ENCODE results near the gene PSMB3.
A peak's percentile ranks its signal among the peaks of the same experiment; 100 is the strongest.
"Not testable (repeated sequence)": the region's sequence is repeated elsewhere in the genome, so short reads cannot be mapped to it uniquely, and the experiment has no call there.

The PSMB3 gene

DNA sequence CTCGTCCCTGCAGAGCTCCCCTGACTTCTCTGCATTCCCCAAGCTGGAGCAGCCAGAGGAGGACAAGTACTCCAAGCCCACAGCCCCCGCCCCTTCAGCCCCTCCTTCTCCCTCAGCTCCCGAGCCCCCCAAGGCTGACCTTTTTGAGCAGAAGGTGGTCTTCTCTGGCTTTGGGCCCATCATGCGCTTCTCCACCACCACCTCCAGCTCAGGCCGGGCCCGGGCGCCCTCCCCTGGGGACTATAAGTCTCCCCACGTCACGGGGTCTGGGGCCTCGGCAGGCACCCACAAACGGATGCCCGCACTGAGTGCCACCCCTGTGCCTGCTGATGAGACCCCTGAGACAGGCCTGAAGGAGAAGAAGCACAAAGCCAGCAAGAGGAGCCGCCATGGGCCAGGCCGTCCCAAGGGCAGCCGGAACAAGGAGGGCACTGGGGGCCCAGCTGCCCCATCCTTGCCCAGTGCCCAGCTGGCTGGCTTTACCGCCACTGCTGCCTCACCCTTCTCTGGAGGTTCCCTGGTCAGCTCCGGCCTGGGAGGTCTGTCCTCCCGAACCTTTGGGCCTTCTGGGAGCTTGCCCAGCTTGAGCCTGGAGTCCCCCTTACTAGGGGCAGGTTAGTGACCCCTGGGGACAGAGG is 36.1 kb upstream of the PSMB3 start:
- DNase-seq (ENCODE audit: low read depth), result no peak

DNA sequence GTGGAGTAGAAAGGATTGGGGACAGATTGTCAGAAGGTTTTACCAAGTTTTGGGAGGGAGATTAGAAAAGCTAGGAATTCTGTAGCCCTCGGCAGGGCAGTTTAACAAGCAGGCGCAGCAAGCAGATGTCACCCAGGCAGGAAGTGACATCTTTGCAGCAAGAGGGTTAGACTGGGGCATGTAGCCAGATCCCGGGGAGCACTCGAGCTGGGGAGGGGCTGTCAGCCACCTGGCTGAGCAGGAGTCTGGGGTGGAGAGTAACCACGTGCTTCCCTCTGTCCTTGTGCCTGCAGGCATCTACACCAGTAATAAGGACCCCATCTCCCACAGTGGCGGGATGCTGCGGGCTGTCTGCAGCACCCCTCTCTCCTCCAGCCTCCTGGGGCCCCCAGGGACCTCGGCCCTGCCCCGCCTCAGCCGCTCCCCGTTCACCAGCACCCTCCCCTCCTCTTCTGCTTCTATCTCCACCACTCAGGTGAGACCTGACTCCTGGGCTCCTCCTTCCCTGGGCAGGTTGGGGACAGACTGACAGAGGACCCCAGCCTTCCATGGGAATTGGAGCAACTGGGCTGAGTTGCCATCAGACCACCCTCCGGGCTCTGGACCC is 35.3 kb upstream of the PSMB3 start:
- DNase-seq (ENCODE audit: low read depth), result no peak

DNA sequence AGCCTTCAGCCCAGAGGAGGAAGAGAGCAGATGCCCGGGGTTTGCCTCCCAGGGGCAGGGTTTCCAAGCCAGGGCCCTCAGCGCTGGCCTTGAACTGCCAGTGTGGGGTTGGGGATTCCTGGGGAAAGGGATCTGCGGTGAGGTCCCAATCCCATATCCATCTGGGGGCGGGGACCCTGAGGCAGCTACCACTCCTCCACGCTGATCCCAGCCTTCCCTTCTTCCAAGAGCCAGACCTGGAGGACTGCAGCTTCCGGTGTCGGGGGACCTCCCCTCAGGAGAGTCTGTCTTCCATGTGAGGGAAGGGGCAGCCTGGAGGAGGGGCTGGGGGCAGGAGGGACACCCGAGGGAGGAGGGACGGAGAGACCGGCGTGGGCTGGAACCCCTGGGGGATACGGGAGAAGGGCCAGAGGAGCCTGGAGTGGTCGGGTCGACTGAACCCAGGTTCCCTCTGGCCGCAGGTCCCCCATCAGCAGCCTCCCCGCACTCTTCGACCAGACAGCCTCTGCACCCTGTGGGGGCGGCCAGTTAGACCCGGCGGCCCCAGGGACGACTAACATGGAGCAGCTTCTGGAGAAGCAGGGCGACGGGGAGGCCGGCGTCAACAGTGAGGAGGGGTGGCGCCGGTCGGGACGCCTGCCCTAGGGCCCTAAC is 33.1 kb upstream of the PSMB3 start:
- no peak for DNase-seq (ENCODE audit: low read depth)

DNA sequence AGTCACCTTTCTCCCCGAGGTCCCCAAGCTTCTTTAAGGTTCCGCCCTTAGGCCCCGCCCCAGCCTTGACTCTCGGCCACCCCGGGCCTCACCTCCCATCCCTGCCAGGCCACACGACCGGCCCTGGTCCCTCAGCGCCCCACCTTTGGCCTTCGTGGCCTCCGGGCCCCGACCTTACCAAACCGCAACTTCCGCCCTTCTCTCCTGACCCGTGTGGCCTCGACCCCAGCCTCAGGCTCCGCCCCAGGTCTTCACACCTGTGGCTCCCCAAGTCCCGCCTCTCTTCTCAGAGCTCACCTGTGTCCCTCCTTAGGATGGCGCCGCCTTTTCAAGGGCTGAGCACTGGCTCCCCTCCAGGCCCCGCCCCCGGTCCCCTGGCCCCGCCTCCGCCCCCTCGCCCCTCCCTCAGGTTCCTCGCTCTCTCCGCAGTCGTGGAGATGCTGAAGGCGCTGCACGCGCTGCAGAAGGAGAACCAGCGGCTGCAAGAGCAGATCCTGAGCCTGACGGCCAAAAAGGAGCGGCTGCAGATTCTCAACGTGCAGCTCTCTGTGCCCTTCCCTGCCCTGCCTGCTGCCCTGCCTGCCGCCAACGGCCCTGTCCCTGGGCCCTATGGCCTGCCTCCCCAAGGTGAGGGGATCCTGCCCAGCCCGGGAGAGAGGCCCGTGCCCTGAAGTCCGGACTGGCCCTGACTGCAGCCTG is 32.4 kb upstream of the PSMB3 start:
- no peak for DNase-seq (ENCODE audit: low read depth)

DNA sequence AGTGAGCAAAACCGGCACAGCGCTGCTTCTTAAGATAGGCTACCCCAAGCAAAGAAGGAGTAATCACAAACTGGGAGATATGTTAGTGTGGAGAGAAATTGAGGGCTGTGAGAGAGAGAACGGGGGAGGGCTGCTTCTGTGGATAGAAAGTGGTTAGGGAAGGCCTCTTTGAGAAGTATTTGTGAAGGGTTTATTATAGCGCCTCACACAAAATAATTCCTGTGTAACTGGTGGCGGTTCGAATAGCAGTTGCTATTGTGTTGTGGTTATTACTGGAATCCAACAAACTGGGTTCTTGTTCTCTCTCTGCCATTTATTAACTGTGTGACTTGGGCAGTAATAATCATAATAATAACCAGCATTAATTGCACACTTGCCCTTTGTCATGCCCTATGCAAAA is 31.6 kb upstream of the PSMB3 start:
- DNase-seq (ENCODE audit: low read depth), result no peak

DNA sequence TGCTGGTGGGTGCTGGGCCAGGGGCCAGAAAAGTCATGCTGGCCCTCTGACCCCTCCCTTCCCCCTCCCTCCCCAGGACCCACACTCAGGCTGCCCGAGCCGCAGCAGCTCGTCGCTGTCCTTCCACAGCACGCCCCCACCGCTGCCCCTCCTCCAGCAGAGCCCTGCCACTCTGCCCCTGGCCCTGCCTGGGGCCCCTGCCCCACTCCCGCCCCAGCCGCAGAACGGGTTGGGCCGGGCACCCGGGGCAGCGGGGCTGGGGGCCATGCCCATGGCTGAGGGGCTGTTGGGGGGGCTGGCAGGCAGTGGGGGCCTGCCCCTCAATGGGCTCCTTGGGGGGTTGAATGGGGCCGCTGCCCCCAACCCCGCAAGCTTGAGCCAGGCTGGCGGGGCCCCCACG is 30.7 kb upstream of the PSMB3 start:
- no peak for DNase-seq (ENCODE audit: low read depth)

DNA sequence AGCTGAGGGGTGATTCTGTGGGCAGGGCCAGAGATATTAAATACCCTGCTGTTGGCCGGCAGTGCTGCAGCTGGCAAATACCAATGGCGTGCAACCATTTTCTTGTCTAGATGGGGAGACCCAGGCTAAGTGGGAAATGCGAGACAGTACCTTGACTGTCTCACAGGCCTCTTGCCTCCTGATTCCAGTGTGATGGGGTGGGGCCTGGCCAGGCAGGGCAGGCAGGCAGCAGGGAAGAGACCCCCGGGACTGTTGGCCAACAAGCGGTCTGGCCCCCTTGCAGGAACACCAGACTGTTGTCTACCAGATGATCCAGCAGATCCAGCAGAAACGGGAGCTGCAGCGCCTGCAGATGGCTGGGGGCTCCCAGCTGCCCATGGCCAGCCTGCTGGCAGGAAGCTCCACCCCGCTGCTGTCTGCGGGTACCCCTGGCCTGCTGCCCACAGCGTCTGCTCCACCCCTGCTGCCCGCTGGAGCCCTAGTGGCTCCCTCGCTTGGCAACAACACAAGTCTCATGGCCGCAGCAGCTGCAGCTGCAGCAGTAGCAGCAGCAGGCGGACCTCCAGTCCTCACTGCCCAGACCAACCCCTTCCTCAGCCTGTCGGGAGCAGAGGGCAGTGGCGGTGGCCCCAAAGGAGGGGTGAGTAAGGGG is 28.1 kb upstream of the PSMB3 start:
- no peak for DNase-seq (ENCODE audit: low read depth)

DNA sequence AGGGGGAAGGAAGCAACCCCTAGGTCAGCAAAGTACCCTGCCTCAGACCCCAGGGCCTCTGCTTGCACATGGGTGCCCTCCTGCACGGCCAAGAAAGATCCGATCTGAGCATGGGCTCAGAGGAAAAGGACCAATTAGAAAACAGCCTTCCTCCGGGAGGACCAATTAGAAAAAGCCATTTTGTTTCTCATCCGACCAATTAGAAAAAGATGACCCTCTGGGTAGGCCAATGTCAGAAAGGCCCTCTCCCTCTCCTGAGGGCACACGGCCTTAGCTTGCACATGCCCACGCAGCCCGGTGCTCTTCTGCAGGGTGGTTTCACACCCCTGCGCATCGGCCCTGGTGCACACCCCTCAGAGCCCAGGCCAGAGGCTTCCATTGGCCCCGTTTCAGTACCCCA is 27.5 kb upstream of the PSMB3 start:
- no peak for DNase-seq (ENCODE audit: low read depth)

DNA sequence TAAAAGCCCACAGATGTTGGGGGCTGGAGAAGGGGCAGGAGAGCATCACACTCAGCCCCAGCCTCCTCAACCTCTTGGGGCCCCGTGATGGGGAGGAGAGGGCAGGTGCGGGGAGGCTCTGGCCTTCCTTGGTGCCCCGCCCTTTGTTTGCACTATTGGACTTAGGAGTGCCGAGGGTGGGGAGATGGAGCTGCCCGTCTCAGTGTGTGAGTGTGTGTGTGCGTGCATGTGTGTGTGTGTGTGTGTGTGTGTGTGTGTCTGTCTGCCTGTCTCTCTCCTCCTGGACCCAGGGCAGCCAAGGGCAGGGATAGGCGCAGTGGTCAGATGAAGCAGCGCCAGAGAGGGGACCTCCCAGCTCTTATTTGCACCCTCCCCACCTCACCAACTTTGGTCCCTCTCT is 26.4 kb upstream of the PSMB3 start:
- not testable (repeated sequence) for DNase-seq (ENCODE audit: low read depth)

DNA sequence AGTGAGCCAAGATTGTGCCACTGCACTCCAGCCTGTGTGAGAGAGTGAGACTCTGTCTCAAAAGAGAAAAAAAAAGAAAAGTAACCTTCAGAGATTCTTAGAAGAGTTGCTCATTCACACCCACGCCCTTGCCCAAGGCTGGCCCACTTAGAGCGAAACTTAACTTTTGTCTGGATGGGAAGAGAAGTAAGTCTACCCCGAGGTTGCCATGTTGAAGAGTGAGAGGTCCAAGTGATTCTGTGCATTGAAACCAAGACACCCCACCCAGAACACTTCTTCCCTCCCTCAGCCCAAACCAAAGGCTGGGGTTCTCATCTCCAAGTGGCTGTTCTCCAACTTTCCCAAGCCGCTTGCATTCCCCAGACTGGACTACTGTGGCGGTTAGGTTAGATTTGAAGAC is 24.8 kb upstream of the PSMB3 start:
- DNase-seq (ENCODE audit: low read depth), result no peak

DNA sequence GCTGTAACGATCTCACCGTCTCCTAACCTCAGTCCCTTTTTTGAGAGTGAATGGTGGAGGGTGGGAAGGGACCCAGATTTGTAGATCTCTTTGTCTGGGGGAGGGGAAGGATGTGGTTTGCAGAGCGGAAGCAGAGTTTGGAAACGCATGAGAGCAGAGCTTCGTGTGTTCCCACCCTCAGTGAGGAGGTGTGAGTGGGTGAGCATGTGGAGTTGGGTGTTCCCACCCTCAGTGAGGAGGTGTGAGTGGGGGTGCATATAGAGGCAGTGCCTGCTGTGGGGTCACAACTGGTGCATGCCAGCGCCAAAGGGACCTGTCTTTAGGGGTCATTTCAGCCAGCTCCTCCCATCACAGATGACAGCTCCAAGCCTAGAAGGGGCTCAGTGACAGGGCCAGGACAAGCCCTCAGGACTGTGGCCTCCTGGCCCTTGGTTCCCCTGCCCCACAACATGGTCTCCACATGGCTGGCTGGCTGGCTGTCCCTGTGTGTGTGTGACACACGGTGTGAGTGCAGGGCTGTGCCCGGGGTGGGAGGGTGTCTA is 24.2 kb upstream of the PSMB3 start:
- DNase-seq (ENCODE audit: low read depth), result peak; percentile 49

DNA sequence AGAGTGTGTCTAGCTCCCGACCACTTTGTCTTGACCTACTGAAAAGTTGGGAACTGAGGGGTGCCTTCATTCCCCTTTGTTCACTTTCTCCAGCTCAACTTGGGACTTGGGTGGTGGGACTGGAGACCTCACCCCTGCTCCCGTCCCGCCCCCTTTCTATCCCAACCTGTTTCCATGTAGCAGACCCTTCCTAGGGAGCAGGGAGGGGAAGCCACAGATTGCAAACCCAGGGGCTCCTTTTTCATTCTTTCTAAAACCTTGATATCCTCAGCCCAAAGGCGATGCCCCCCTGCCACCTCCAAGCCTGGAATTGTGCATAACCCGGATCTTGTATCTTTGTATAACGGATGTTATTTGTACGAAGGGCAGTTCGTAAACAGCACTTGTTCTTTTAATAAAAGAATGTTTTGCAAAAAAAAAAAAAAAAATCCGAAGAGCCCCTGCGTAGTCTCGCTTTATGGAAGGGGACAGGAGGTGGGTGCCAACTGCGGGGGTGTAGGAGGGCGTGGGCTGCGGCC is 23.1 kb upstream of the PSMB3 start:
- no peak for DNase-seq (ENCODE audit: low read depth)

DNA sequence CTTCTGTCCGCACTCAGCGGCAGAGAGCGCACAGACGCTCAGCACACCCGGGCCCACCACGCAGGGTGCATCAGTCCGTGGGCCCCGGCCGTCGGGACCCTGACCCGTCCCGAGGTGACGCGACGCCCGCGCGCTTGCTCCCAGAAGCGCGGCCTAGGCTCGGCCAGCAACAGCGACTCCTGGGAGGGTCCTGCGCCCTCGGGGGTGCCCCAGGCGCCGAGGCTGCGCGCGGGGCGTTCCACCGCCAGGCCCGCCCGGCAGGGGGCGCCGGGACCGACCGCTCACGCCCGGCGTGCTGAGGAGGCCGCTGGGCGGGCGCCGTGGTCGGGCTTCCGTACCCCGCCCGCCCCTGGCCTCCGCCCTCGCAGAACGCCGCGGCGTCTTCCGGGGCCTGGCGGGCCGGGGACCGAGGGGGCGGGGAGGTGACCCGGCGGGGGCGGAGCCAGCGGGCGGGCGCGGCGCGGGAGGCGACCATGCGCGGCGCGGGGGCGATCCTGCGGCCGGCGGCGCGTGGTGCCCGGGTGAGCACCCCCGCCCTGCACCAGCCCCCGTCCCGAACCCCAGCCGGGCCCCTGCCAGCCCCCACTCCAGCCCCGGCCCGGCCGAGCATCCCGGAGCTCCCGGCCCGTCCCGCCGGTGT is 22.5 kb upstream of the PSMB3 start, which contains the start of gene CISD3:
CISD3 (plus strand) TSS at position 456 of the 640 bp plus-strand sequence; CDS start at position 474, 18 bp downstream.
- DNase-seq (ENCODE audit: low read depth), result peak; percentile 75

DNA sequence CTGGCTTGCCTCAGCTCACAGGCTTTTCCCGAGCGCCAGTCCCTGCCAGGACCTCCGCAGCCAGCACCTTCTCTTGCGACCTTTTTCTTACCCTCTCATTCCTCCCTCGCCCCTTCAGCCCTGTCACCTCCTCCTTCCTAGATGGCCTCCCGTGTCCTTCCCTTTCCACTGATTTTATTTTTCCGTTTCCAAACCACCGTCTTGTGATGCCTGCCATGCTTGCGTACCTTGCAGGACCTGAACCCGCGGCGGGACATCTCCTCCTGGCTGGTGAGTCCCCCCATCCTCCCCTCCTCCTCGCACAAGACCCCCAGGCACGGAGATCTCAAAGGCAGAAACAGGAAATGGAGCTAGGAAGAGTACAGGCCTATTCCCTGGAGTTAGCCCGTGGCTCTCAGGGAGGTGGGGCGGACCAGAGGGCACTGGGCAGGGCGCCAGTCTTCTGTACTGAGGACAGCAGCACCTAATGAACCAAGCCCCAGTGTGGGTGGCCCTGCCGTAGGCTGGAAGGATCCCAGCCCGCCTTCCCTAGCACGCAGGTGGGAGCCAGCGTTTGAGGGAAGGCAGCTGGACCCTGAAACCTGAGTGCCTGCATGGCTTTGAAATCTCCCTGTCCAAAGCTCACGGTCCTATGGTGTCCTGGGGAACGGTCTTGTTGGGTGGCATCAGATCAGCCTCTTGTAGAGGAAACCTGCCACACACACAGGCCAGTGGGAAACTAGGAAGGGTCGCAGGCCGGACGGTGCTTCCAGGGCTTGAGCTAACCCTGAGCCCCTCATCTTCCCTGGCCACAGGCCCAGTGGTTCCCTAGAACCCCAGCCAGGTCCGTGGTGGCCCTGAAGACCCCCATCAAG is 21.8 kb upstream of the PSMB3 start:
- no peak for DNase-seq (ENCODE audit: low read depth)

DNA sequence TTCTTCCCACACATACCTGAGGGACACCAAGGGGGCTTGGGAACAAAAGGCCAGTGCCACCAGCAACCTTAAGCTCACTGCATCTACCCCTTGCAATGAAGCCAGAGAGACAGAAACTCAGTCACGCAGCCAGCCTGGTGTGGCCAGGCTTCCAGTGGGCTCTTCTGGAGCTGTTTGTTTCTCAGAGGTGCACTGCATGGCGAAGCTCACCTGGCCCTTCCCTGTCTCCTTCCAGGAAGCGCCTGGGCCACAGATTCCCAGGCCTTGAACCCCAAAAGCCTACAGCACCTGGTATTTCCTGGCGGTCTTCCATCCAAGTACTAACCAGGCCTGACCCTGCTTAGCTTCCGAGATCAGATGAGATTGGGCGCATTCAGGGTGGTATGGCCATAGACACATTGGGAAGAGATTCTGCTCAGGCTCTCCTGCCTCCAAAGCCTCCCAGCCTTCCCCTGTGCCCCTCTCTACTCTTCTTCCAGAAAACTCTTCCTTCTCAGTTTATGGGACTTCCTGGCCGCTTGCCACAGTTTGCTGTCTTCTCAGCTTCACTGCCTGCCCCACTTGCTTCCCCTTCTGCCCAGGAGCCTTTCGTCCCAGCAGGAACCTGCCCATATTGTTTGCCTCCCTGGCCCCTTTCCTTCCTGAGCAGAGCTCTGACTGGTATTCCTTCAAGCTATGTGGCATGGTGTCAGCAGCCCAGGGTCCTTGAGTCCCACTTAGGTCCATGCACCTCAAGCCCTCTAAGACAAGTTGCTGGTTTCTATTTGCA is 20.8 kb upstream of the PSMB3 start:
- DNase-seq (ENCODE audit: low read depth), result no peak

DNA sequence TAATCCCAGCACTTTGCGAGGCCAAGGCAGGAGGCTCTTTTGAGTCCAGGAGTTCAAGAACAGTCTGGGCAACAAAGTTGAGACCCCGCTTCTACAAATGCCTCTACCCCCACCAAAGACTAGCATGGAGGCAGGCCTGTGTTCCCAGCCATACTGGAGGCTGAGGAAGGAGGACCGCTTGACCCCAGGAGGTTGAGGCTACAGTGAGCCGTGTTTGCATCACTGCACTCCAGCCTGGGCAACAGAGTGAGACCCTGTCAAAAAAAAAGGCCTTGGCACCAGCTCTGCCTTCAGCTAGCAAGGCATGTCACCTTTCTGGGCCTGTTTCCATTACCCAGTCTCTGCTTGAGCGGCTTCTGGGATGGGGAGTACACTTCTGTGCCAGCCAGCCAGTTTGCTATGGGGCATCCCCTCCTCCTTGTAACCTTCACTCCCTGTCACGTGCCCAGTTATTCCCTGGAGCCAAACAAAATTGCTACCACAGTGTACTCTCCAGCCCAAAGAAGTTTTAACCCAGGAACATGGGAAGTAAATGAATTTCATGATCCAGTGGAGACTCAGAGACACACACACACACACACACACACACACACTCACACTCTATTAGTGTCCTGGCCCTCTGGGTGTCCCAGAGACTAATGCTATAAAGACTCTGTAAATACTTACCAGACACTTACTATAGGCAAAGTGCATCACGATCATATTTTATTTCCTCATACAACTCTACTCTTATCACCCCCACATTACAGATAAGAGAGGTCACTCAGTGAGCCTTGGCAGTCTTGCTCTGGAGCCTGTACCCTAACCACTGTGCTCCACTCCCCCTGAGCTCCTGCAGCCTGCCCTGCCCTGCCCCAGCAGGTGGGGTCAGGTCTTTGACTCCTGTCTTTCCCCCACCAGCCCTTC is 19.9 kb upstream of the PSMB3 start:
- DNase-seq (ENCODE audit: low read depth), result no peak

DNA sequence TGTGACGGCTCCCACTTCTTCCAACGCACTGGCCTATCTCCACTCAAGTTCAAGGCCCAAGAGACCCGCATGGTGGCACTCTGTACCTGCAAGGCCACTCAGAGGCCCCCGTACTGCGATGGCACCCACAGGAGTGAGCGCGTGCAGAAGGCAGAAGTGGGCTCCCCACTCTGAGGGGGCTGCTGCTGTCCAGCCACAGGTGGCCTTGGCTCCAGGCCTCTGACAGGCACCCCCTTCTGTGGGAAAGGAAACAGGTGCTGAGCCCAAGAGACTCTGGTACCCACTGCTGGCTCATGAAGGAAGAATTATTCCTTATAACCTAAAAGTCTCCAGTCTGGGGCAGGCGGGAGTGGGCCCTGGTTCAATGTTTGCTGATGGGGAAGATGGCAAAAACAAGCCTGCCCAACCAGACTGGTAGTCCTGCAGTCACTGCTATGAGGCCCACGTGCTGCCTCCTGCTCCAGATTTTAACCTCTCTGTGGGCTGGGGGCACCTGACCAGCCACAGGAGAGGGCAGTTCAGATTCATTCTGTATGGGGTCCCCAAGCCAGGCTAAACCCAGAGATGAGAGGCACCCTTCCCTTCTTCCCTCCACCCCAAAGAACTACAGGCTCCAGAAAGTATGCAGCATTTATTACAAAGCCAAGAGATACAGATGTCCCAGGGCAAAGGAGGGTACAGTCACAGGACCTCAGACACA is 19.1 kb upstream of the PSMB3 start:
- DNase-seq (ENCODE audit: low read depth), result no peak
